Mucosa of descending colon (tissue), 3 donors: ENCODE data around the gene LRP6. TPM values are rescaled to one million over a fixed set of nuclear protein-coding genes. Genes with fewer than 3 reads are reported as not detected.

Source experiments
- ATAC-seq: fragments of 200-7000 bp; cut with Tn5 transposase; one replicate; pipeline ENCODE4 v1.9.1; 2020; ENCODE audit warnings: mild to moderate bottlenecking, moderate library complexity
- DNase-seq, 3 donors: peaks; one replicate each; pipeline ENCODE4 v3.0.0-alpha.2; 2020
- H3K36me3 ChIP-seq: fragments of 200-600 bp; one replicate; pipeline ENCODE4 v1.8.0; 2021; ENCODE audit warnings: low read depth, mild to moderate bottlenecking
- H3K4me1 ChIP-seq: fragments of 200-600 bp; one replicate; pipeline ENCODE4 v1.8.0; 2021; ENCODE audit warnings: low read depth, mild to moderate bottlenecking
- H3K4me3 ChIP-seq: fragments of 200-600 bp; one replicate; pipeline ENCODE4 v1.8.0; 2021; ENCODE audit warnings: mild to moderate bottlenecking
- H3K9me3 ChIP-seq: fragments of 200-600 bp; one replicate; pipeline ENCODE4 v1.8.0; 2021; ENCODE audit warnings: mild to moderate bottlenecking
- intact Hi-C, 2 donors: fragments of 100-400 bp; cut with DNase I in 1 of 2; cut with micrococcal nuclease in 1 of 2; formaldehyde crosslinking; loops; one replicate each; pipeline versions ENCODE4 v1.11.0 to v1.11.1; 2022; cut with DNase I, micrococcal nuclease
- total RNA-seq, 3 donors: library from RNA; stranded (reverse); fragmentation: NEBNext Ultra II Directional in 2 of 3; extraction: Animal tissue kit (Norgen Biotek cat#: 25700) in 2 of 3; gene quantifications; one replicate each; pipeline versions ENCODE4 v1.2.1 to v1.2.4, GENCODE V29; 2021 to 2023
- TF ChIP-seq, protein P1 (sequence below): fragments of 200-600 bp; IDR thresholded peaks from one replicate; pipeline ENCODE4 v1.8.0; 2022; ENCODE audit warnings: antibody characterized with exemption, mild to moderate bottlenecking
- donor health status: DM: no; HTN: no; CAD: no; lungs with moderate emphysema.
- donor health status: DM: no; HTN: no; CAD: no.
- donor health status: DM: no; HTN: yes; CAD: no.

LRP6 gene
- total RNA-seq, 3 donors from 2014 or later, result 32.2 to 57.2 (median 37.2) TPM

DNA sequence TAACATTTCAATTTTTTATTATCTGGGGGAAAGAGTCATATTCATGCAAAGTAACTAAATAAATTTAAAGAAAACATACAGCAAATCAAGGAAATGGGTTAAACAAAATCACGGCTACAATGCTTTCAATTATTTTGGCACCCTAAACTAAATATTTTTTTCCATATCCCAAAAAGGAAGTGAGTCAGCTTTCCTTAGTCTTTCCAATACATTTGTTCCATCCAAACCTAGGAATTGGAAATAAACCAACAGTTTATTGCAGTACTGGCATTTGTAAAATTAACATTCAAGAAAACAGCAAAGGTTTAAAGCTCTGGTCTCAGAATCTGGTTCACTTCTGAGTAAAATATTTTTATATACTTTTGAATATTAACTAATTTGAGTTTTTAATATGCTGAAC is 106.9 kb downstream of the LRP6 start:
- TF ChIP-seq, protein P1, sequence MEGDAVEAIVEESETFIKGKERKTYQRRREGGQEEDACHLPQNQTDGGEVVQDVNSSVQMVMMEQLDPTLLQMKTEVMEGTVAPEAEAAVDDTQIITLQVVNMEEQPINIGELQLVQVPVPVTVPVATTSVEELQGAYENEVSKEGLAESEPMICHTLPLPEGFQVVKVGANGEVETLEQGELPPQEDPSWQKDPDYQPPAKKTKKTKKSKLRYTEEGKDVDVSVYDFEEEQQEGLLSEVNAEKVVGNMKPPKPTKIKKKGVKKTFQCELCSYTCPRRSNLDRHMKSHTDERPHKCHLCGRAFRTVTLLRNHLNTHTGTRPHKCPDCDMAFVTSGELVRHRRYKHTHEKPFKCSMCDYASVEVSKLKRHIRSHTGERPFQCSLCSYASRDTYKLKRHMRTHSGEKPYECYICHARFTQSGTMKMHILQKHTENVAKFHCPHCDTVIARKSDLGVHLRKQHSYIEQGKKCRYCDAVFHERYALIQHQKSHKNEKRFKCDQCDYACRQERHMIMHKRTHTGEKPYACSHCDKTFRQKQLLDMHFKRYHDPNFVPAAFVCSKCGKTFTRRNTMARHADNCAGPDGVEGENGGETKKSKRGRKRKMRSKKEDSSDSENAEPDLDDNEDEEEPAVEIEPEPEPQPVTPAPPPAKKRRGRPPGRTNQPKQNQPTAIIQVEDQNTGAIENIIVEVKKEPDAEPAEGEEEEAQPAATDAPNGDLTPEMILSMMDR, result no peak
- ATAC-seq, result no peak
- Histone ChIP-seq H3K4me3 (no peak overlapping the region), H3K4me1 (no peaks in the 10 kb centered on the region), H3K9me3 (no peaks in the 10 kb centered on the region), H3K36me3 (no peaks in the 10 kb centered on the region)
- no peak for DNase-seq
- intact Hi-C loops, result no loop called here

DNA sequence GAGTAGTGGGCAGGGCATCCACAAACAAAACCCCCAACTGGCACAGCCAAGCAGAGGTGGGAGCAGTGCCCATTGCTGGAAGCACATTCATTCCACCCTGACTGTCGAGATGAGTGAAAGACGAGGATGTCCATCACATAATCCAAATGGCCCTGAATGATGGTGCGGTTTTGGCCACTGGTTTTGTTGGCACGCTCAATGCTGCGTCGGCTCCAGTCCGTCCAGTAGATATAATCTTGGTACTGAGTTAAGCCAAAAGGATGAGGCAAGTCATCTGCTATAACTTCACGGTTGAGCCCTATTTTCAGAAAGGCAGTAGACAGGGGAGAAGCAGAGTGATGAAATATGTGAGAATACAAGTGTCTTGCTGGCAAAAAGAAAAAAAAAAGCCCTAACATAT is 108.0 kb downstream of the LRP6 start:
- DNase-seq (no peak), ATAC-seq (no peak)
- Histone ChIP-seq H3K36me3 (no peaks in the 10 kb centered on the region), H3K4me3 (no peak overlapping the region), H3K4me1 (no peaks in the 10 kb centered on the region), H3K9me3 (no peaks in the 10 kb centered on the region)
- TF ChIP-seq, protein P1, result no peak
- intact Hi-C loops, result no loop called here

DNA sequence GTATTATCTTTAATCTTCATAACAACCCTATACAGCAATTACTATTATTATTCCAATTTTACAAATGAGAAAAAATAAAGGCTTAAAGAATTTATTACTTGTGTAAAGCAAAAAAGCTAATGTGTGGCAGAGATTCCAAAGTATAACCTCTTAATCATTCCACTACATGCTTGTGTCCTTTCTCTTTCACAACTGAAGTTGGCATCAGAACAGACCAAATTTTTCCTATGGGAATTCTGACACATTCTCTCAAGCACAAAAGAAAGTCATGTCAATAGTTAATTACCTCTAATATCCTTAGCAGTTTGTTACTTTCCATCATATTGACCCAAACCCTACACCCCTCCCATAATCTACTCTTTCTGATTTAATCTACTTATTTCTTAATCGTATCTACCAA is 109.4 kb downstream of the LRP6 start:
- Histone ChIP-seq H3K9me3 (no peaks in the 10 kb centered on the region), H3K4me3 (no peak overlapping the region), H3K4me1 (no peaks in the 10 kb centered on the region), H3K36me3 (no peaks in the 10 kb centered on the region)
- DNase-seq (no peak), ATAC-seq (no peak)
- intact Hi-C loops, result no loop called here
- TF ChIP-seq, protein P1, result no peak

DNA sequence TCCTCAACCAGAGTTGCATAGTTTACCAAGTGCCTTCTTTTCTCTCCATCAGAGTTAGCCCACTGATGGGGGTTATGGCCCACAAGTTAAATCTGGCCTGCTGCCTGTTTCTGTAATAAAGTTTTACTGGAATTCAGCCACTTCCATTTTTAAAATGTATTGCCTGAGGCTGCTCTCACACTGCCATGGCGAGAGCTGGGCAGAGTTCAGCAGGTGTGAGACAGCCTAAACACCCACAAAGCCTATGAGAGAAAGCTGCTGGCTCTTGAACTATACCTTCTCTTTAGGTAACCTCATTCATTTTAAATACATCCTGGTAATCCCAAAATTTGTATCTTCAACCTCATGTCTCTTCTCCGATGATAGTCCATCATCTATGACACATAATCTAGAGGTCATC is 110.0 kb downstream of the LRP6 start:
- ATAC-seq (peak; percentile 56), DNase-seq (no peak)
- intact Hi-C loops, result no loop called here
- Histone ChIP-seq H3K9me3 (no peaks in the 10 kb centered on the region), H3K36me3 (no peaks in the 10 kb centered on the region), H3K4me3 (no peak overlapping the region), H3K4me1 (no peaks in the 10 kb centered on the region)
- TF ChIP-seq, protein P1, result no peak

DNA sequence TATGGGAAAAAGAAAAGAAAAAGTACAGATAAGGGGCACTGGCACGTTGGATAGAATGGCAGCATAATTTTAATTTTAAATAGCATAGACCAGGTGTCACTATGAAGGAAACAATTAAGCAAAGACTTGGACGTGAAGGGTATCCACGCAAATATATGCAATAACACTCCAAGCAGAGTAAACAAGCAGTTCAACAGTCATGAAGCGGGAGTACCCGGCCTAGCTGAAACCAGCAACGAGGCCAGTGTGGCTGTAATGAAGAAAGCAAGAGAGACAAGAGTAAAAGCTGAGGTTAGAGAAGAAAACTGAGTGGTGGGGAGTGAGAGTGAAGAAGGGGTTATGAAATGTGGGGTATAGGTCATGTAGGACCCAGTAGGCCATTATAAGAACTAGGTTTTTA is 110.7 kb downstream of the LRP6 start:
- ATAC-seq, result peak; percentile 42
- Histone ChIP-seq H3K4me3 (no peak overlapping the region), H3K4me1 (no peaks in the 10 kb centered on the region), H3K36me3 (no peaks in the 10 kb centered on the region), H3K9me3 (no peaks in the 10 kb centered on the region)
- TF ChIP-seq, protein P1, result no peak
- DNase-seq, result no peak
- intact Hi-C loops, result no loop called here

DNA sequence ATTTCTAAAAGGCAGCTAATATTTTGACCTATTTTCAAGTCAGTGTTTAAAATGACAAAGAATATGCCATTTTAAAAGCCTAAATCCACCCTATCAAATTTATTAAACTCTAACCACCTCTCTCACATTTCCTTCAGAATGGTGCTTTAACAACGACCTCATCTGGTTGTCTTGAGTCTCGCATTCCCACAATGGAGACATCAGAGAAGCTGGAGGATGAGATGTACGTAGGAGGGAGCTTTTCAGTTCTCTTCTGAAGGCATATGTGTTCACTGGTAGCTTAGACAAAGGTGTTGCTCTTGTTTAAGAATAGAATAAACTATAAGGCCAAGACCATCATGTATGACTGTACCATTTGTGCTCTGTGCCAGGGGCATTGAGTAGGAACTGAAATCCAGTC is 113.2 kb downstream of the LRP6 start:
- intact Hi-C loops, result no loop called here
- TF ChIP-seq, protein P1, result no peak
- Histone ChIP-seq H3K9me3 (no peaks in the 10 kb centered on the region), H3K4me3 (no peak overlapping the region), H3K4me1 (no peaks in the 10 kb centered on the region), H3K36me3 (no peaks in the 10 kb centered on the region)
- no peak for DNase-seq
- ATAC-seq, result no peak
